ENCODE results near the gene SLC25A45.

Gene SLC25A45

GRCh38 chr11:65386307-65387140 lies 4.1 kb upstream of the SLC25A45 start, which contains the start of gene FRMD8:
Gene FRMD8 (plus strand): TSS chr11:65386637. CDS start chr11:65387037, 400 bp downstream.
- no peak for TF ChIP-seq CTCF (IDR thresholded peaks at IDR 0.05; ENCODE audit: low read depth, low read length)
- H3K9me3 ChIP-seq = no peaks in the 10 kb centered on the region
- H3K4me1 ChIP-seq = no peaks in the 10 kb centered on the region
- no peaks in the 10 kb centered on the region for H3K27me3 ChIP-seq
- no peaks in the 10 kb centered on the region for H3K36me3 ChIP-seq
- H3K4me3 ChIP-seq (ENCODE audit: low read depth, low read length) = peak within 1 kb of the TSS; percentile 70
- peak; percentile 84 for DNase-seq

- TF ChIP-seq CTCF (IDR thresholded peaks at IDR 0.05; ENCODE audit: low read depth, low read length) = no peak
- Histone ChIP-seq H3K9me3 (no peaks in the 10 kb centered on the region), H3K36me3 (no peaks in the 10 kb centered on the region), H3K4me3 (ENCODE audit: low read depth, low read length) (no peak overlapping the region), H3K27me3 (no peaks in the 10 kb centered on the region), H3K4me1 (no peaks in the 10 kb centered on the region)
- DNase-seq = no peak
Measured at GRCh38 chr11:65384301-65384889, 1.9 kb upstream of the SLC25A45 start.

- no peak for DNase-seq
- no peaks in the 10 kb centered on the region for H3K4me1 ChIP-seq
- no peak overlapping the region for H3K4me3 ChIP-seq (ENCODE audit: low read depth, low read length)
Measured at GRCh38 chr11:65383778-65384177, 1.3 kb upstream of the SLC25A45 start.

GRCh38 chr11:65382804-65383368 lies 440 bp upstream of the SLC25A45 start:
- Histone ChIP-seq H3K27me3 (no peaks in the 10 kb centered on the region), H3K36me3 (no peaks in the 10 kb centered on the region), H3K9me3 (no peaks in the 10 kb centered on the region), H3K4me1 (no peaks in the 10 kb centered on the region), H3K4me3 (ENCODE audit: low read depth, low read length) (peak overlapping the region; percentile 48)
- no peak for TF ChIP-seq CTCF (IDR thresholded peaks at IDR 0.05; ENCODE audit: low read depth, low read length)
- DNase-seq = peak; percentile 80

More at GRCh38 chr11:65383778-65384177, 1.3 kb upstream of the SLC25A45 start:
- H3K9me3 ChIP-seq = no peaks in the 10 kb centered on the region
- H3K27me3 ChIP-seq = no peaks in the 10 kb centered on the region
- no peaks in the 10 kb centered on the region for H3K36me3 ChIP-seq
- TF ChIP-seq CTCF (IDR thresholded peaks at IDR 0.05; ENCODE audit: low read depth, low read length) = no peak

GRCh38 chr11:65381716-65382032 lies 772 bp downstream of the SLC25A45 start:
- no peaks in the 10 kb centered on the region for H3K36me3 ChIP-seq
- peak overlapping the region; percentile 48 for H3K4me3 ChIP-seq (ENCODE audit: low read depth, low read length)
- DNase-seq = no peak
- no peaks in the 10 kb centered on the region for H3K27me3 ChIP-seq
- TF ChIP-seq CTCF (IDR thresholded peaks at IDR 0.05; ENCODE audit: low read depth, low read length) = no peak
- no peaks in the 10 kb centered on the region for H3K9me3 ChIP-seq
- no peaks in the 10 kb centered on the region for H3K4me1 ChIP-seq

All from BE2C (cell line).